MM.1S (cell line): ENCODE measurements around the gene ASXL1.

Experiments
- DNase-seq: peaks from one replicate; pipeline ENCODE4 v3.0.0-alpha.2; 2015
- H2AFZ ChIP-seq: fragments of 300-600 bp; sonication (generic); 2 replicates; pipeline ENCODE4 v1.6.0; 2016; ENCODE audit warnings: antibody characterized with exemption, low read length
- H3F3A ChIP-seq: fragments of 300-600 bp; sonication (generic); 2 replicates; pipeline ENCODE4 v1.6.1; 2016; ENCODE audit warnings: mild to moderate bottlenecking, antibody characterized with exemption, low read length, moderate library complexity, mixed read lengths; ENCODE audit not compliant: insufficient read depth
- H3K27ac ChIP-seq: fragments of 300-600 bp; sonication (generic); 2 replicates; pipeline ENCODE4 v1.5.1; 2016; ENCODE audit warnings: mild to moderate bottlenecking, low read length
- H3K27me3 ChIP-seq: fragments of 300-600 bp; sonication (generic); replicated peaks from 2 replicates; pipeline ENCODE4 v1.6.0; 2016; ENCODE audit warnings: low read length; ENCODE audit not compliant: insufficient read depth
- H3K36me3 ChIP-seq: fragments of 300-600 bp; sonication (generic); replicated peaks from 2 replicates; pipeline ENCODE4 v1.6.1; 2016; ENCODE audit warnings: mild to moderate bottlenecking, low read length, mixed read lengths; ENCODE audit not compliant: insufficient read depth
- H3K4me1 ChIP-seq: fragments of 300-600 bp; sonication (generic); 2 replicates; pipeline ENCODE4 v1.6.1; 2016; ENCODE audit warnings: low read length, mixed read lengths
- H3K4me2 ChIP-seq: fragments of 300-600 bp; sonication (generic); 2 replicates; pipeline ENCODE4 v1.6.0; 2016; ENCODE audit warnings: low read depth, low read length
- H3K4me3 ChIP-seq: fragments of 300-600 bp; sonication (generic); 2 replicates; pipeline ENCODE4 v1.5.1; 2016; ENCODE audit warnings: low read length, mixed read lengths
- H3K79me2 ChIP-seq: fragments of 300-600 bp; sonication (generic); 2 replicates; pipeline ENCODE4 v1.6.1; 2016; ENCODE audit warnings: mixed run types, low read length, mixed read lengths
- H3K9ac ChIP-seq: fragments of 300-600 bp; sonication (generic); 2 replicates; pipeline ENCODE4 v1.6.1; 2016; ENCODE audit warnings: low read length, mixed read lengths
- H3K9me2 ChIP-seq: fragments of 300-600 bp; sonication (generic); replicated peaks from 2 replicates; pipeline ENCODE4 v1.6.1; 2016; ENCODE audit warnings: mild to moderate bottlenecking, low read length, mixed read lengths; ENCODE audit not compliant: insufficient read depth
- H3K9me3 ChIP-seq: fragments of 300-600 bp; sonication (generic); replicated peaks from 2 replicates; pipeline ENCODE4 v1.6.1; 2016; ENCODE audit warnings: mild to moderate bottlenecking, low read length, mixed read lengths; ENCODE audit not compliant: insufficient read depth
- H4K20me1 ChIP-seq: fragments of 300-600 bp; sonication (generic); 2 replicates; pipeline ENCODE4 v1.6.1; 2016; ENCODE audit warnings: mild to moderate bottlenecking, low read length, moderate library complexity, mixed read lengths; ENCODE audit not compliant: insufficient read depth
- EZH2 ChIP-seq: fragments of 300-600 bp; sonication (generic); optimal IDR thresholded peaks from 2 replicates; pipeline ENCODE3; 2017; ENCODE audit warnings: low read depth, mild to moderate bottlenecking, antibody characterized with exemption, low read length, mixed read lengths
- EZH2phosphoT487 ChIP-seq: fragments of 300-600 bp; sonication (generic); IDR thresholded peaks from 2 replicates; pipeline ENCODE4 v1.6.1; 2018; ENCODE audit warnings: antibody characterized with exemption, low read length
- TF ChIP-seq, protein P1 (sequence below): fragments of 300-600 bp; sonication (generic); IDR thresholded peaks from 2 replicates; pipeline ENCODE4 v1.5.1; 2016; ENCODE audit warnings: antibody characterized with exemption, low read length, mixed read lengths

Gene ASXL1

DNA sequence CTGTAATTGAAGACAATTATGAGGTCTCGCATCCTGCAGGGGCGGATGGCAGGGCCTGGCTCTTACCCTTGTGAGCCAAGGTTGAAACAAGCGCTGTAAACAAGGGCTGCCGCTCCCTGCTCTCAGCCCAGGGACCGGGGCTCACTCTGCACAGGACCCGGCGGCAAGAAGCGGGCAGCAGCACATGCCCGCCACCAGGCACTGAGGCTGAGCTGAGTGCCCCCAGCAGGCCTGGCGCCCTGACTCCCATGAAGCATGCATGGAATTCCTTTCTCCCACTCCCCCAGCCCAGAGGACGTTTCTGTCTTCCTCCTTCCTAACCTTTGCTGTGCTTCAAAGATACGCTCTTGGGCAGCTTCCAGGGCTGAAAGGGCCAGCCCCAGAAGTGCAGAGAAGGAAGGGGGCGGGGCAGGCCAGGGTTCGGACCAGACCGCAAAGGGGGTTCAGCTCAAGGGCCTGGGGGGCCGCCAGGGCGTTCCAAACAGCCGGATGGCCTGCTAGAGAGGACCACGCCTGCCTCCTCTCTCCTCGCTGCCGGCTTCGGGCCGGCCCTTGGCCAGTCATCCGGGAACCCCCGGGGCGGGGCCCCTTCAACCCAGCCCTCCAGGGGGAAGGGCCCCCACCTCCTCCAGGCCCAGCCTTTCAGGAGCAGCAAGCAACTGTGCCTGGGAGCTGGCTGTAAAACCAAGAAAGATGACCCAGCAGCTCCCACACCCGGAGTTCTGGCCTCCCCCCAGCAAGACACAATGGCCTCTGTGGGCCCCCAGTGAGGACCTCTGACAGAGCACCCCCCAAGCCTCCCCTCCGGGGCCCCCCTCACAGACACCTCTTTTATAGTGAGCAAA, 117.1 kb downstream of the ASXL1 start:
- Histone ChIP-seq H3K27ac (no peak overlapping the region), H3K4me3 (no peak overlapping the region), H3K4me2 (no peak overlapping the region), H4K20me1 (no peaks in the 10 kb centered on the region), H3K4me1 (no peaks in the 10 kb centered on the region), H3K9me2 (no peaks in the 10 kb centered on the region), H3K36me3 (no peaks in the 10 kb centered on the region), H3K9ac (no peak overlapping the region), H3K27me3 (no peaks in the 10 kb centered on the region), H3K9me3 (no peaks in the 10 kb centered on the region), H3F3A (no peaks in the 10 kb centered on the region), H3K79me2 (no peaks in the 10 kb centered on the region), H2AFZ (no peak overlapping the region)
- DNase-seq: no peak
- TF ChIP-seq, protein P1, sequence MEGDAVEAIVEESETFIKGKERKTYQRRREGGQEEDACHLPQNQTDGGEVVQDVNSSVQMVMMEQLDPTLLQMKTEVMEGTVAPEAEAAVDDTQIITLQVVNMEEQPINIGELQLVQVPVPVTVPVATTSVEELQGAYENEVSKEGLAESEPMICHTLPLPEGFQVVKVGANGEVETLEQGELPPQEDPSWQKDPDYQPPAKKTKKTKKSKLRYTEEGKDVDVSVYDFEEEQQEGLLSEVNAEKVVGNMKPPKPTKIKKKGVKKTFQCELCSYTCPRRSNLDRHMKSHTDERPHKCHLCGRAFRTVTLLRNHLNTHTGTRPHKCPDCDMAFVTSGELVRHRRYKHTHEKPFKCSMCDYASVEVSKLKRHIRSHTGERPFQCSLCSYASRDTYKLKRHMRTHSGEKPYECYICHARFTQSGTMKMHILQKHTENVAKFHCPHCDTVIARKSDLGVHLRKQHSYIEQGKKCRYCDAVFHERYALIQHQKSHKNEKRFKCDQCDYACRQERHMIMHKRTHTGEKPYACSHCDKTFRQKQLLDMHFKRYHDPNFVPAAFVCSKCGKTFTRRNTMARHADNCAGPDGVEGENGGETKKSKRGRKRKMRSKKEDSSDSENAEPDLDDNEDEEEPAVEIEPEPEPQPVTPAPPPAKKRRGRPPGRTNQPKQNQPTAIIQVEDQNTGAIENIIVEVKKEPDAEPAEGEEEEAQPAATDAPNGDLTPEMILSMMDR: no peak
- TF ChIP-seq EZH2 (no peak), EZH2phosphoT487 (no peak)

DNA sequence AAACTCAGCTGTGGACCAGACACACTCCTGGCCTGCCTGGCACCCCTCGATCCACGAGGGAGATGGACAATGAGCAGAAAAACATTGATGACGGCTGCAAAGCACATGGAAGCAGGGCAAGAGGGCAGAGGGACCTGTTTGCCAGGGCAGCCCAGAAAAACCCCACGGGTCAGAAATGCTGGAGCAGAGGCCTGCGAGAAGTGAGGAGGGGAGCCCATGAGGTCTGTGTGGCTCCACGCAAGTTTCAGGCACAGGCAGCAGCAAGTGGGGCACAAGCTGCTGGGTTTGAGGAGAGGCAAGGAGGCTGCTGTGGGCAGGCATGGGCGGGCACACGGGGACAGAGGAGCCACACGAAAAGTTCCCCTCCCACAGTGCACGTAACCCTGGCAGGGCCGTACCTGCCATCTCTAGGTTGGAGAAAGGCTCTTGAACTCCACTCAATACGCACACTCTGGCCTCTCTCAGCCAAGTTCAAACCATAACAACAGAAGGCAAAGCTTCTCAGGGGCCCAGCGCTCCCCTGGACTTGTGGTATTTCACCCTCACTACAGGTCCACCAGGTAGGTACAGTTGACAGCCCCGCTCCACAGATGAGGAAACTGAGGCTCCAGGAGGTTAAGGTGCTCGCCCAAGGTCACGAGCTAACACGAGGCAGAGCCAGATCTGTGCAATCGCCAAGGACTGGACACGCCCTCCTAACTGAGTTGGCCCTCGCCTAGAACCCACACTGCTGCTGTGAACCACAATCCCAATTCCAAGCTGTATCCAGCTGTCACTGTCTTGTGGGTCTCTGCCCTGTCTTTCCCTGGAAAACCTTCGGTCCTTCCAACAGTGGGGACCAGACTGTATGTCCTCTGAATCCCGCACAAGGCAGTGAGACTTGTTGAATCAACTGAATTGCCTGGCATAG, 118.8 kb downstream of the ASXL1 start:
- DNase-seq: no peak
- H3K36me3 ChIP-seq: no peaks in the 10 kb centered on the region
- no peaks in the 10 kb centered on the region for H3K27me3 ChIP-seq
- no peak overlapping the region for H3K4me2 ChIP-seq
- no peak overlapping the region for H3K9ac ChIP-seq
- H3K4me3 ChIP-seq: no peak overlapping the region
- no peaks in the 10 kb centered on the region for H3K9me2 ChIP-seq
- H2AFZ ChIP-seq: no peak overlapping the region
- no peak overlapping the region for H3K27ac ChIP-seq
- no peak for TF ChIP-seq EZH2phosphoT487
- TF ChIP-seq EZH2: no peak
- TF ChIP-seq, protein P1: no peak
- H3K9me3 ChIP-seq: no peaks in the 10 kb centered on the region
- no peaks in the 10 kb centered on the region for H3F3A ChIP-seq
- H3K79me2 ChIP-seq: no peaks in the 10 kb centered on the region
- H3K4me1 ChIP-seq: no peaks in the 10 kb centered on the region
- H4K20me1 ChIP-seq: no peaks in the 10 kb centered on the region

DNA sequence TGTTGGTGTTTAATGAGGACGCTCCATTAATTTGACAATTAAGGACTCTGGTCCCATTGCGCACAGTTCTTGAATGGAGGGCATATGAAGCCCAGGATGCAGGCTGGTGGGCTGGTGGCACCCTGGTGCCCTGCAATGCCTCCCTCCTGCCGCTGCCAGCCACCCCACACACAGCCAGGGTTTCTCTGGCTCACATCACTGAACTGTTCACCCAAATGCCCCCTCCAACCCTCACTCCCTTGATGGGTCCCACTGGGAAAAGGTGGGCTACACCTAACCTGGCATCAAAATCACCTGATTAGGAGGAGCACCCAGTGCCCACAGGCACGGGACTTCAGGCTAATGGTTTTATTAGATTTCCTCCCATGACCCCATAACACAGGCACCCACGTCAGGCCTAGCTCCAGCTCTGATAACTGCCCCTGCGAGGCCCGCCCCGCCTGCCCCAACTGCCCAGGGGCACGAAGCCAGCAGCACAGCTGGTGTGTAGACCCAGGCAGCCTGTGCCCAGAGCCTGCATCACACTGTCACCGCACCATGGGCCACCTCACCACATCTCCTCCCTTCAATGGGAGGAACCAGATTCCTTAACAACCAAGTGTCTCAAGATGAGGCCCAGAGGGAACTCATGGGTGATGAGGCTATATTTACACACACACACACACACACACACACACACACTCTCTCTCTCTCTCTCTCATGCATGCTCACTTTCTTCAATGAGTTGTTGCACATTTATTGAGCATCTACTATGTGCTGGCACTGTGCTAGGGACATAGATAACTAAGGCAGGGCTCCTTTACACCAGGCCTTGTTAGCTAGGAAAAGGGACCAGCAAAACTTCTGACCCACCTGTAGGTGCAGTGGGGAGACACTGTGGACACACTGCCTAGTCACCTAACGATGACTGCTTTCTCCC, 119.7 kb downstream of the ASXL1 start:
- Histone ChIP-seq H3K4me2 (no peak overlapping the region), H3K27me3 (no peaks in the 10 kb centered on the region), H3K36me3 (no peaks in the 10 kb centered on the region), H3F3A (no peaks in the 10 kb centered on the region), H3K9me3 (no peaks in the 10 kb centered on the region), H3K27ac (no peak overlapping the region), H3K4me1 (no peaks in the 10 kb centered on the region), H2AFZ (no peak overlapping the region), H4K20me1 (no peaks in the 10 kb centered on the region), H3K9me2 (no peaks in the 10 kb centered on the region), H3K79me2 (no peaks in the 10 kb centered on the region), H3K4me3 (no peak overlapping the region), H3K9ac (no peak overlapping the region)
- TF ChIP-seq EZH2 (no peak), EZH2phosphoT487 (no peak)
- TF ChIP-seq, protein P1: no peak
- no peak for DNase-seq
